Measurements from ENCODE around the gene SNX33.
"Not testable (repeated sequence)": the region's sequence is repeated elsewhere in the genome, so short reads cannot be mapped to it uniquely, and the experiment has no call there.

Gene SNX33

DNA sequence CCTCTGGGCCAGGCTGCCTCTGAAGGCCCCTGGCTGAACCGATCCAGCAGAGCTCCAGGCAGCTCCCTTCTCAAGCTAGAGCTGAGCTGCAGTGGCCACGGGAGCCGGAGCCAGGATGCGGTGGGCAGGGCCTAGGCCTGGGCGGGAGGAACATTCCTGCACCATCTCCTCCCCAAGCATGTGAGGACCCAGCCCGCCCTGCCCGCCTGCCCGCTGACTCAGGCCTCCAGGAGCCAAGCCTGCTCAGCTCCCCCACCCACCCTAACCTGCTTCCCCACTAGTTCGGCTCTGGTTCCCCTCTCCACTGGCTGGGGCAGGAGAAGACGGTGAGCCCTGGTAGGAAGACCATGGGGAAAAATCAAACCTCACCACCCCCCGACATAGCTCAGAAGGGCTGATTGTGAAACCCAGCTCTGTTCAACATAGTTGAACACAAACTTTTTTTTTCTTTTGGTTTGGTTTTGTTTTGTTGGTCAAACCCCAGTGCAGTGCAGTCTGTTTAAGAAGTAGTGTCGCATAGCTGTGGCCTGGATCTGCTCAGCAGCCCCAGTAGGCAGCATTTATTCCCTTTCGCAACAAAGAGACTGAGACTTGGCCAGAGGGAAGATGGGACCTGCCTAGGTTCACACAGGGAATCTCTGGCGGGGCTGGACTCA, 13.5 kb downstream of the SNX33 start:
- DNase-seq (ENCODE audit: low spot score) (peak; percentile 97), FAIRE-seq (peak; percentile 95)

- no peak for FAIRE-seq
- no peak for DNase-seq (ENCODE audit: low spot score)
Measured at GRCh38 chr15:75661756-75662140, 14.0 kb downstream of the SNX33 start.

GRCh38 chr15:75662823-75663519, 15.3 kb downstream of the SNX33 start:
- FAIRE-seq (no peak), DNase-seq (ENCODE audit: low spot score) (no peak)

DNA sequence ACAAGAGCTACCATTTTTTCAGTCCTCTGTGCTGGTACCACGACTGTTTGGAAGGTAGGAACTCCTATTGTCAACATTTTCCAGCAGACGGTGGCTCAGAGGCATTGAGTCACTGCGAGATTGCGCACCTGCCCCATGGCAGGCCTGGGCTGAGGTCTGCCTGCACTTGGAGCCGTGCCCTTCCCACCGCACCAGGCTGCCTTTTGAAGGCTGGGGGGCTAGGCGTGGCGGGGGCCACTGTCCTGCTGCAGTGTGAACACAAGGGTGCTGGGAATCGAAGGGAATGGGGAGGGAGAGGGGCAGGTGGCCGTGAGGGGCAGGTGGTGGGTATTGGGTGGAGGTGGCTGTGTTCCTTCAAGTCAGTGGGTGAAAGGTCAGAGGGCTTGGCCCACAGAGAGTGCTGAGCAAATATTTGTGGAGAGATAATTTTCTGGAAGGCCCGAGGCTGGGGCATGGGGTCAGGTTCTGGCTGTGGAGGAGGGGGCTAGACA, 16.3 kb downstream of the SNX33 start:
- no peak for FAIRE-seq
- DNase-seq (ENCODE audit: low spot score): no peak

GRCh38 chr15:75666823-75667501, 19.2 kb downstream of the SNX33 start:
- peak; percentile 96 for FAIRE-seq
- peak; percentile 85 for DNase-seq (ENCODE audit: low spot score)

- DNase-seq (ENCODE audit: low spot score) (peak; percentile 63), FAIRE-seq (peak; percentile 81)
Measured at GRCh38 chr15:75669191-75669878, 21.6 kb downstream of the SNX33 start.

- FAIRE-seq: no peak
- DNase-seq (ENCODE audit: low spot score): no peak
Measured at GRCh38 chr15:75669879-75670212, 22.1 kb downstream of the SNX33 start.

- no peak for FAIRE-seq
Measured at GRCh38 chr15:75671730-75672602, 24.3 kb downstream of the SNX33 start.

GRCh38 chr15:75672646-75673425, 25.1 kb downstream of the SNX33 start:
- FAIRE-seq (peak; percentile 32), DNase-seq (ENCODE audit: low spot score) (peak; percentile 67)

More at GRCh38 chr15:75671730-75672602, 24.3 kb downstream of the SNX33 start:
- no peak for DNase-seq (ENCODE audit: low spot score)

DNA sequence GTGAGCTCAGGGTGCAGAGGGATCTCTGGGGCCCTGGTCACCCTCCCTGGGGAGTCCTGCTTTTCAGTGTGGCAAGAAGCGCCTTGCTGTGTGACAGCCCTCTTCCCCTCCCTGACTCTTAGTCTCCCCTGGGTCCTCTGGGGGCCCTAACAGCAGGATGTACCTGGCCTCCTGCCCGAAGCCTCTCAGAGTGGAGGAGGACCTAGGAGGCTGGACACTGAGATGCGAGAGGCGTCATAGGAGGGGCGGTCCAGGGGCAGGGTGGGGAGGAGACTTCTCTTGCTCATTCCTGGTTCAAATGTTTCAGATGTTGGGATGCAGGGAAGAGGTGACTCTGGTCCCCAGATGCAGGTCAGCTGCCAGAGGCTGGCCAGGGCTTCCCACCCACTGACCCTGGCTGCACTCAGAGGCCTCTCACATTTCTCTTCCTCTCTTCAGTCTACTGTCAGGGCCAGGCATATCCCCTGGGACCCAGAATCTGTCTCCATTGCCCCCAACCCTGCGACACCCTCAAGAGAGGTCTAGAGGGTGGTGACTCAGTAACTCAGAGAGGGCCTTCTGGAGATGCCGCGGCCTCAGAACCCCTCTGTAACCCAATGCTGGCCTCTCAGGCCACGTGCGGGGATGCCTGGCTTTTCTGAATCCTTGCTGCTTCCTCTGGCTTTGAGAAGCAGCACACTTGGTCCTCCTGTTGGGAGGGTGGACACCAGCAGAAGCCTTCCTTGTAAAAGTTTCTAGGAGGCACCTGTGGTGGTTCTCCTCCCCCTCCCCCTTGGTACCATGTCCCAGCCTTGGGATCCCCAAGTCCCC, 25.9 kb downstream of the SNX33 start:
- DNase-seq (ENCODE audit: low spot score) (peak; percentile 52), FAIRE-seq (peak; percentile 63)

DNA sequence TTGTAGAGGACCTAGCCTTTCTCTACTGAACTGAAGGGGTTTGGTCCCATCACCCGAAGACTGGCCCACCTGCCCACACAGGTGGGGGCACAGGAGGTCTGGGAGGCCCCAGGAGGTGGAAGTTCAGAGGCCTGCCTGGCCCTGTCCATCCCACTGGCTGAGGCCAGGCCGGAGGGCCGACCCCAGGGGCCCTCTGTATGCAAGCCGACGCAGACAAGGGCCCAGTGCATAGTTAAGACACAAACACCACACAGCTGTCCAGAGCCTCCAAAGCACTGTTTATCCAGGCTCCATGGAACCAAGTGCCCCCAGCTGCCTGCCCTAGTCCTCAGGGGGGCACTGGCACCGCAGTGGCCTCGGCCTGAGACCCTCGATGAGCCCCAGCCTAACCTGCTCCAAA, 26.7 kb downstream of the SNX33 start:
- no peak for FAIRE-seq
- no peak for DNase-seq (ENCODE audit: low spot score)

DNA sequence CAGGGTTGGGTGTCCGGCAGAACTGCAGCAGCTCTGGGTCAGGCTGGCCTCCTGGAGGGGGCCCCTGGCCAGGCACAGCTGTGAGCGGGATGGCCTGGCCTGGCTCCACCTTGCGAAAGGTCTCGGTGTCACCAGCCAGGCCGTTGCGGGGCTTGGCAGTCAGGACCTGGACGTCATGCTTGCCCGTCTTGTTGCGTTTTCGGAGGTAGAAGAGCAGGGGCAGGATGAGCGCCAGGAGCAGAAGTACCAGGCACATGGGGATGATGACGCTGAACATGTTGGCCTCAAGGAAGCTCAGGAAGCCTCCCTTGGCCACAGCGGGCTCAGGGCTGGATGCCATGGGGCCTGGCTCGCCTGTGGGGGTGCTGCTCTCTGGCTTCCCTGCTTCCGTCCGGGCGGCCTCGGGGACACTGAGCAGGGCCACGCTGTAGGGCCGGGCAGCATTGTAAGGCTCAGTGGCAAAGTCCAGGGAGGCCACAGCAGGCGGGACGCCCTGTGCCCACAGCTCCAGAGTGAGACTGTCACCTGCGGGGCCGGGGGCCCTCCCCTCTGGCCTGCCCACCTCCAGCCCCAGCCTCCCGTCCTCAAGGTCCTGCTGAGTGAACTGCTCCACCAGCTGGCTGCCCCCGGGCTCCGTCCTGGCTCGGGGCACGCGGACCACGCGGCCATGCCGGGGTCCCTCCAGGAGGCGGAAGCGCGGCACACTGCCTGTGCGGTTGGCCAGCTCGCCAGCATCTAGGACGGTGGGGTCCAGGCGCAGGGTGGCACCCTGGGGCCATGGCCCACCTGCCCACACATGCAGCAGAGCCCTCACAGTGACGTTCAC, 28.1 kb downstream of the SNX33 start:
- DNase-seq (ENCODE audit: low spot score) (no peak), FAIRE-seq (no peak)

GRCh38 chr15:75676688-75677464, 29.2 kb downstream of the SNX33 start:
- no peak for FAIRE-seq
- no peak for DNase-seq (ENCODE audit: low spot score)

- DNase-seq (ENCODE audit: low spot score): no peak
- FAIRE-seq: no peak
Measured at GRCh38 chr15:75677465-75678323, 30.0 kb downstream of the SNX33 start.

GRCh38 chr15:75678324-75678690, 30.6 kb downstream of the SNX33 start:
- not testable (repeated sequence) for FAIRE-seq; DNase-seq (ENCODE audit: low spot score)

DNA sequence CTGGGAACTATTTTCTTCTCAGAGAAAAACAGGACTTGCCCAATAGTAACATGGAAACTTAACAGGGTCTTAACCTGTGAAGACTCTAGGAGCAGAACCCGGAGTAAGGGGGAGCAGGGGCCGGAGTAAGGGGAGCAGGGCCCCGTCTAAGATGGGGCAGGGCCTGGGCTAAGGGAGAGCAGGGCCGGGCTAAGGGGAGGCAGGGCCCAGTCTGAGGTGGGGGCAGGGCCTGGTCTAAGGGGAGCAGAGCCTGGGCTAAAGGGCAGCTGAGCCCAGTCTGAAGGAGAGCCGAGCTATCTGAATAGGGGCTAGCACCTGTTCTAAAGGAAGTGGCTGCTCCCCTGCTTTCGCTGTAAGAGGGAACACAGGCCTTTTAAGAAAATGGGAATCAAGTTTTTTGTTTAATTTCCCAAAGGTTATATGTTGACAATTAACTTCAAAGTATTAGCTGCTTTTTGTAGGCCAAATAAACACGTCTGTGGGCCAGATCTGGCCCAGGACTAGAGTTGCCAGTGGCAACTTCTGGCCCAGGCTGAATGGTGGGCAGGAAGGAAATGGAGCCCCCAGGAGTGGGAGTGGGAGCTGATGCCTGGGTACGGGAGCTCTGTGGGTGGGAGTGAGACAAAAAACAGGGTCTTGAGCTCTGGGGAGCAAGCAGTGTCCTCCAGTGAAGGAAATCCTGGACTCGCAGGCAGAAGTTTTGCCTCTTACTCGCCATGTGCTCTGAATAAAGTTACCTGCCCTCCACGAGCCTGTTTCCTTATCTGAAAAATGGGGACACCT, 32.5 kb downstream of the SNX33 start:
- DNase-seq (ENCODE audit: low spot score) (no peak), FAIRE-seq (no peak)

Measured in urothelium cell line (cell line).